SJSA1 (cell line): ENCODE results near the gene DEFB129. TPM values are rescaled to one million over a fixed set of nuclear protein-coding genes. Genes with fewer than 3 reads are reported as not detected.
A peak's percentile ranks its signal among the peaks of the same experiment; 100 is the strongest.
"Not testable (repeated sequence)": the region's sequence is repeated elsewhere in the genome, so short reads cannot be mapped to it uniquely, and the experiment has no call there.

ENCODE experiments used
- DNase-seq, 2 experiments: peaks; one replicate each; pipeline ENCODE4 v3.0.0-alpha.2; 2015 to 2020; ENCODE audit warnings: low spot score in 2 of 2, low read depth in 1 of 2
- H3K27ac ChIP-seq: fragments of 250-450 bp; sonication (Bioruptor Pico); 2 replicates; pipeline ENCODE4 v1.5.1; 2020; ENCODE audit warnings: mild to moderate bottlenecking, moderate library complexity
- H3K27me3 ChIP-seq: fragments of 250-450 bp; sonication (Bioruptor Pico); replicated peaks from 2 replicates; pipeline ENCODE4 v1.5.1; 2020; ENCODE audit warnings: mild to moderate bottlenecking, moderate library complexity
- H3K36me3 ChIP-seq: fragments of 250-450 bp; sonication (Bioruptor Pico); 2 replicates; pipeline ENCODE4 v1.5.1; 2020; ENCODE audit warnings: mild to moderate bottlenecking
- H3K4me1 ChIP-seq: fragments of 250-450 bp; sonication (Bioruptor Pico); replicated peaks from 2 replicates; pipeline ENCODE4 v1.6.1; 2021; ENCODE audit warnings: mild to moderate bottlenecking
- H3K4me3 ChIP-seq: fragments of 250-450 bp; sonication (Bioruptor Pico); 2 replicates; pipeline ENCODE4 v1.5.1; 2020; ENCODE audit warnings: mild to moderate bottlenecking
- H3K9me3 ChIP-seq: fragments of 250-450 bp; sonication (Bioruptor Pico); replicated peaks from 2 replicates; pipeline ENCODE4 v1.5.1; 2020; ENCODE audit warnings: mild to moderate bottlenecking
- total RNA-seq: library from RNA; depleted of rRNA; stranded (reverse); fragments of >200 nt; shearing (Covaris generic); gene quantifications from 2 replicates; pipeline ENCODE4 v1.2.3, GENCODE V29; 2014; rRNA removed

Gene DEFB129
- total RNA-seq, result not detected in 2 replicates

GRCh38 chr20:226958-227357, at the start of gene DEFB129:
Gene DEFB129, plus strand, starts transcription at chr20:227258. Its CDS starts 31 bp downstream, at chr20:227289.
- H3K4me1 ChIP-seq, result no peaks in the 10 kb centered on the region
- DNase-seq, result no peak
- H3K27ac ChIP-seq, result no peak within 1 kb of the TSS
- H3K27me3 ChIP-seq, result peaks cover 3% of the 10 kb centered on the region; the same call in 1 of the 2 replicates
- H3K4me3 ChIP-seq, result no peak within 1 kb of the TSS
- no peaks in the 10 kb centered on the region for H3K9me3 ChIP-seq
- no peaks in the 10 kb centered on the region for H3K36me3 ChIP-seq

GRCh38 chr20:184288-184687, 42.8 kb upstream of the DEFB129 start:
- no peak for DNase-seq
- Histone ChIP-seq H3K4me1 (no peaks in the 10 kb centered on the region), H3K36me3 (no peaks in the 10 kb centered on the region), H3K27ac (no peak overlapping the region), H3K27me3 (peaks cover 19% of the 10 kb centered on the region), H3K4me3 (no peak overlapping the region), H3K9me3 (no peaks in the 10 kb centered on the region)

- Histone ChIP-seq H3K27me3 (peaks cover 21% of the 10 kb centered on the region), H3K27ac (no peak overlapping the region), H3K36me3 (no peaks in the 10 kb centered on the region), H3K4me1 (no peaks in the 10 kb centered on the region), H3K9me3 (no peaks in the 10 kb centered on the region), H3K4me3 (no peak overlapping the region)
- DNase-seq, result no peak
Measured at GRCh38 chr20:187733-188132, 39.3 kb upstream of the DEFB129 start.

GRCh38 chr20:189611-190010, 37.4 kb upstream of the DEFB129 start, which contains the start of gene DEFB128:
Gene DEFB128, minus strand, starts transcription at chr20:189711. Its CDS starts 88 bp downstream, at chr20:189623.
- Histone ChIP-seq H3K36me3 (no peaks in the 10 kb centered on the region), H3K27ac (no peak within 1 kb of the TSS), H3K27me3 (peaks cover 14% of the 10 kb centered on the region; the same call in 1 of the 2 replicates), H3K9me3 (no peaks in the 10 kb centered on the region), H3K4me1 (no peaks in the 10 kb centered on the region), H3K4me3 (no peak within 1 kb of the TSS)
- no peak for DNase-seq

GRCh38 chr20:198225-198624, 28.8 kb upstream of the DEFB129 start:
- Histone ChIP-seq H3K4me3 (no peak overlapping the region), H3K27me3 (0 out of 2 replicates have a peak, but pooled peaks cover 8% of the 10 kb centered on the region), H3K4me1 (no peaks in the 10 kb centered on the region), H3K27ac (no peak overlapping the region), H3K9me3 (no peaks in the 10 kb centered on the region), H3K36me3 (no peaks in the 10 kb centered on the region)
- no peak for DNase-seq

- no peaks in the 10 kb centered on the region for H3K36me3 ChIP-seq
- no peak overlapping the region for H3K4me3 ChIP-seq
- peaks cover 13% of the 10 kb centered on the region; the same call in 1 of the 2 replicates for H3K27me3 ChIP-seq
- H3K4me1 ChIP-seq, result no peaks in the 10 kb centered on the region
- H3K9me3 ChIP-seq, result no peaks in the 10 kb centered on the region
- no peak for DNase-seq
- H3K27ac ChIP-seq, result no peak overlapping the region
Measured at GRCh38 chr20:199996-200395, 27.1 kb upstream of the DEFB129 start.

- not testable (repeated sequence) for H3K27ac ChIP-seq, H3K4me1 ChIP-seq, H3K9me3 ChIP-seq, H3K36me3 ChIP-seq, DNase-seq, H3K4me3 ChIP-seq
- H3K27me3 ChIP-seq, result peaks cover 13% of the 10 kb centered on the region; the same call in 1 of the 2 replicates
Measured at GRCh38 chr20:203630-204029, 23.4 kb upstream of the DEFB129 start.

GRCh38 chr20:208942-209566, 18.0 kb upstream of the DEFB129 start:
- H3K27me3 ChIP-seq, result peaks cover 13% of the 10 kb centered on the region; the same call in 1 of the 2 replicates
- H3K9me3 ChIP-seq, result no peaks in the 10 kb centered on the region
- no peak overlapping the region for H3K27ac ChIP-seq
- no peaks in the 10 kb centered on the region for H3K36me3 ChIP-seq
- H3K4me1 ChIP-seq, result no peaks in the 10 kb centered on the region
- peak in 1 of 2 experiments; percentile 12 for DNase-seq
- H3K4me3 ChIP-seq, result no peak overlapping the region

- Histone ChIP-seq H3K27ac (no peak overlapping the region), H3K27me3 (peaks cover 11% of the 10 kb centered on the region; the same call in 1 of the 2 replicates), H3K4me3 (no peak overlapping the region), H3K9me3 (no peaks in the 10 kb centered on the region), H3K4me1 (no peaks in the 10 kb centered on the region), H3K36me3 (no peaks in the 10 kb centered on the region)
- no peak for DNase-seq
Measured at GRCh38 chr20:210809-211502, 16.1 kb upstream of the DEFB129 start.

GRCh38 chr20:214383-214782, 12.7 kb upstream of the DEFB129 start:
- H3K9me3 ChIP-seq, result no peaks in the 10 kb centered on the region
- H3K27me3 ChIP-seq, result peaks cover 7% of the 10 kb centered on the region; the same call in 1 of the 2 replicates
- no peak overlapping the region for H3K27ac ChIP-seq
- DNase-seq, result no peak
- H3K4me1 ChIP-seq, result no peaks in the 10 kb centered on the region
- no peak overlapping the region for H3K4me3 ChIP-seq
- no peaks in the 10 kb centered on the region for H3K36me3 ChIP-seq

- Histone ChIP-seq H3K27ac (no peak overlapping the region), H3K27me3 (peaks cover 13% of the 10 kb centered on the region; the same call in 1 of the 2 replicates), H3K9me3 (no peaks in the 10 kb centered on the region), H3K4me1 (no peaks in the 10 kb centered on the region), H3K4me3 (no peak overlapping the region), H3K36me3 (no peaks in the 10 kb centered on the region)
- no peak for DNase-seq
Measured at GRCh38 chr20:215796-216195, 11.3 kb upstream of the DEFB129 start.

GRCh38 chr20:217266-217665, 9.8 kb upstream of the DEFB129 start:
- Histone ChIP-seq H3K36me3 (no peaks in the 10 kb centered on the region), H3K9me3 (no peaks in the 10 kb centered on the region), H3K4me1 (no peaks in the 10 kb centered on the region), H3K27ac (no peak overlapping the region), H3K4me3 (no peak overlapping the region), H3K27me3 (peaks cover 13% of the 10 kb centered on the region; the same call in 1 of the 2 replicates)
- DNase-seq, result no peak

- H3K27ac ChIP-seq, result no peak overlapping the region
- no peaks in the 10 kb centered on the region for H3K36me3 ChIP-seq
- no peak for DNase-seq
- H3K9me3 ChIP-seq, result no peaks in the 10 kb centered on the region
- no peaks in the 10 kb centered on the region for H3K4me1 ChIP-seq
- H3K4me3 ChIP-seq, result no peak overlapping the region
- peaks cover 16% of the 10 kb centered on the region; the same call in 1 of the 2 replicates for H3K27me3 ChIP-seq
Measured at GRCh38 chr20:219290-220115, 7.6 kb upstream of the DEFB129 start.
